ENCODE data around the gene MGARP.

MGARP gene

DNA sequence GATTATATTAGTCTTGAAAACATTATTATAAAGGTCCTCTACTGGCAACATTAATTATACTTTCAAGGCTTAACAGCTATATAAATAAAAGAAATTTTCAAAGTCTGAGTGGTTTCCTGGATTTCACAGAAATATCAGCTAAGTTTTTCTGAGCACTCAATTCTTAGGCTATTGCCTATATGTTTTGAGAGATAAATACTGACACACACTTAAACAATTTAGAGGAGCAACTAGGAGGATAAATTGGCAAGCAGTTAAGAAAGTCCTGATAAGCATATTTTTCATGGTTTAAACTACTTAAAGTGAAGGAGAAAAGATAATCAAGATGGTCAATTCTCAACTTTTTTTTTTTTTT is 2.7 kb upstream of the MGARP start:
- Histone ChIP-seq H4K20me1 (ENCODE audit: insufficient read depth, low read length) (no peaks in the 10 kb centered on the region), H3F3A (ENCODE audit: insufficient read depth, low read length) (no peaks in the 10 kb centered on the region), H3K27ac (ENCODE audit: low read depth, low read length, poor library complexity, severe bottlenecking) (no peak overlapping the region), H3K27me3 (ENCODE audit: insufficient read depth, low read length) (no peaks in the 10 kb centered on the region), H3K9me3 (ENCODE audit: low read length) (no peaks in the 10 kb centered on the region; the same call in 1 of the 2 replicates), H3K4me3 (ENCODE audit: low read depth, low read length, poor library complexity, severe bottlenecking) (no peak overlapping the region), H3K9me2 (ENCODE audit: low read depth, low read length) (no peaks in the 10 kb centered on the region), H3K4me2 (ENCODE audit: low read length) (no peak overlapping the region), H2AFZ (ENCODE audit: low read length) (no peak overlapping the region), H3K36me3 (ENCODE audit: insufficient read depth, low read length) (no peaks in the 10 kb centered on the region; the same call in 1 of the 2 replicates), H3K9ac (ENCODE audit: low read length) (no peak overlapping the region), H3K4me1 (ENCODE audit: insufficient read depth, low read length, severe bottlenecking) (no peaks in the 10 kb centered on the region), H3K79me2 (ENCODE audit: insufficient read depth, low read length) (no peaks in the 10 kb centered on the region)
- TF ChIP-seq, protein P1, sequence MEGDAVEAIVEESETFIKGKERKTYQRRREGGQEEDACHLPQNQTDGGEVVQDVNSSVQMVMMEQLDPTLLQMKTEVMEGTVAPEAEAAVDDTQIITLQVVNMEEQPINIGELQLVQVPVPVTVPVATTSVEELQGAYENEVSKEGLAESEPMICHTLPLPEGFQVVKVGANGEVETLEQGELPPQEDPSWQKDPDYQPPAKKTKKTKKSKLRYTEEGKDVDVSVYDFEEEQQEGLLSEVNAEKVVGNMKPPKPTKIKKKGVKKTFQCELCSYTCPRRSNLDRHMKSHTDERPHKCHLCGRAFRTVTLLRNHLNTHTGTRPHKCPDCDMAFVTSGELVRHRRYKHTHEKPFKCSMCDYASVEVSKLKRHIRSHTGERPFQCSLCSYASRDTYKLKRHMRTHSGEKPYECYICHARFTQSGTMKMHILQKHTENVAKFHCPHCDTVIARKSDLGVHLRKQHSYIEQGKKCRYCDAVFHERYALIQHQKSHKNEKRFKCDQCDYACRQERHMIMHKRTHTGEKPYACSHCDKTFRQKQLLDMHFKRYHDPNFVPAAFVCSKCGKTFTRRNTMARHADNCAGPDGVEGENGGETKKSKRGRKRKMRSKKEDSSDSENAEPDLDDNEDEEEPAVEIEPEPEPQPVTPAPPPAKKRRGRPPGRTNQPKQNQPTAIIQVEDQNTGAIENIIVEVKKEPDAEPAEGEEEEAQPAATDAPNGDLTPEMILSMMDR (IDR thresholded peaks at IDR 0.05; ENCODE audit: low read length), result no peak
- TF ChIP-seq EZH2 (IDR thresholded peaks at IDR 0.05; ENCODE audit: borderline replicate concordance, low read length), result no peak

GRCh38 chr4:139282065-139282720 is 2.2 kb upstream of the MGARP start:
- no peak overlapping the region for H3K4me2 ChIP-seq (ENCODE audit: low read length)
- no peak overlapping the region for H3K4me3 ChIP-seq (ENCODE audit: low read depth, low read length, poor library complexity, severe bottlenecking)
- no peaks in the 10 kb centered on the region for H4K20me1 ChIP-seq (ENCODE audit: insufficient read depth, low read length)
- no peaks in the 10 kb centered on the region for H3F3A ChIP-seq (ENCODE audit: insufficient read depth, low read length)
- H3K27ac ChIP-seq (ENCODE audit: low read depth, low read length, poor library complexity, severe bottlenecking), result no peak overlapping the region
- no peak overlapping the region for H3K9ac ChIP-seq (ENCODE audit: low read length)
- TF ChIP-seq, protein P1 (IDR thresholded peaks at IDR 0.05; ENCODE audit: low read length), result no peak
- TF ChIP-seq EZH2 (IDR thresholded peaks at IDR 0.05; ENCODE audit: borderline replicate concordance, low read length), result no peak
- no peaks in the 10 kb centered on the region for H3K27me3 ChIP-seq (ENCODE audit: insufficient read depth, low read length)
- no peak overlapping the region for H2AFZ ChIP-seq (ENCODE audit: low read length)
- H3K79me2 ChIP-seq (ENCODE audit: insufficient read depth, low read length), result no peaks in the 10 kb centered on the region
- no peaks in the 10 kb centered on the region for H3K4me1 ChIP-seq (ENCODE audit: insufficient read depth, low read length, severe bottlenecking)
- H3K36me3 ChIP-seq (ENCODE audit: insufficient read depth, low read length), result no peaks in the 10 kb centered on the region; the same call in 1 of the 2 replicates
- no peaks in the 10 kb centered on the region for H3K9me2 ChIP-seq (ENCODE audit: low read depth, low read length)
- no peaks in the 10 kb centered on the region; the same call in 1 of the 2 replicates for H3K9me3 ChIP-seq (ENCODE audit: low read length)

- Histone ChIP-seq H3K4me2 (ENCODE audit: low read length) (peak overlapping the region; percentile 65; the same call in 1 of the 2 replicates), H4K20me1 (ENCODE audit: insufficient read depth, low read length) (no peaks in the 10 kb centered on the region), H3K27me3 (ENCODE audit: insufficient read depth, low read length) (no peaks in the 10 kb centered on the region), H3K36me3 (ENCODE audit: insufficient read depth, low read length) (no peaks in the 10 kb centered on the region; the same call in 1 of the 2 replicates), H3K79me2 (ENCODE audit: insufficient read depth, low read length) (no peaks in the 10 kb centered on the region), H3K9me3 (ENCODE audit: low read length) (no peaks in the 10 kb centered on the region), H3K4me1 (ENCODE audit: insufficient read depth, low read length, severe bottlenecking) (no peaks in the 10 kb centered on the region), H3K9ac (ENCODE audit: low read length) (no peak overlapping the region), H2AFZ (ENCODE audit: low read length) (no peak overlapping the region), H3F3A (ENCODE audit: insufficient read depth, low read length) (no peaks in the 10 kb centered on the region), H3K27ac (ENCODE audit: low read depth, low read length, poor library complexity, severe bottlenecking) (no peak overlapping the region), H3K4me3 (ENCODE audit: low read depth, low read length, poor library complexity, severe bottlenecking) (no peak overlapping the region), H3K9me2 (ENCODE audit: low read depth, low read length) (no peaks in the 10 kb centered on the region)
- no peak for TF ChIP-seq EZH2 (IDR thresholded peaks at IDR 0.05; ENCODE audit: borderline replicate concordance, low read length)
- TF ChIP-seq, protein P1 (IDR thresholded peaks at IDR 0.05; ENCODE audit: low read length), result no peak
Measured at GRCh38 chr4:139278912-139279759, 889 bp downstream of the MGARP start.
